Measurements from ENCODE around the gene ARAP1.

The ARAP1 gene

GRCh38 chr11:72763823-72764222 is 11.6 kb upstream of the ARAP1 start:
- DNase-seq (ENCODE audit: low spot score): no peak

GRCh38 chr11:72762641-72763304 is 10.6 kb upstream of the ARAP1 start:
- no peak for DNase-seq (ENCODE audit: low spot score)

GRCh38 chr11:72760539-72761405 is 8.6 kb upstream of the ARAP1 start:
- DNase-seq (ENCODE audit: low spot score): no peak

GRCh38 chr11:72759468-72759985 is 7.3 kb upstream of the ARAP1 start:
- no peak for DNase-seq (ENCODE audit: low spot score)

GRCh38 chr11:72758690-72759389 is 6.6 kb upstream of the ARAP1 start:
- no peak for DNase-seq (ENCODE audit: low spot score)

GRCh38 chr11:72758304-72758689 is 6.1 kb upstream of the ARAP1 start:
- DNase-seq (ENCODE audit: low spot score): no peak

- no peak for DNase-seq (ENCODE audit: low spot score)
Observed at GRCh38 chr11:72755713-72756285, 3.6 kb upstream of the ARAP1 start.

GRCh38 chr11:72754544-72755155 is 2.4 kb upstream of the ARAP1 start:
- DNase-seq (ENCODE audit: low spot score): no peak

- DNase-seq (ENCODE audit: low spot score): no peak
Observed at GRCh38 chr11:72754149-72754543, 1.9 kb upstream of the ARAP1 start.

GRCh38 chr11:72753341-72754148 is 1.3 kb upstream of the ARAP1 start:
- DNase-seq (ENCODE audit: low spot score): no peak

- no peak for DNase-seq (ENCODE audit: low spot score)
Observed at GRCh38 chr11:72751116-72752087, 806 bp downstream of the ARAP1 start.

- DNase-seq (ENCODE audit: low spot score): no peak
Observed at GRCh38 chr11:72750556-72751115, 1.6 kb downstream of the ARAP1 start.

- no peak for DNase-seq (ENCODE audit: low spot score)
Observed at GRCh38 chr11:72750086-72750485, 2.1 kb downstream of the ARAP1 start.

GRCh38 chr11:72747289-72747855 is 4.8 kb downstream of the ARAP1 start:
- no peak for DNase-seq (ENCODE audit: low spot score)

- DNase-seq (ENCODE audit: low spot score): no peak
Observed at GRCh38 chr11:72746821-72747220, 5.4 kb downstream of the ARAP1 start.

- DNase-seq (ENCODE audit: low spot score): no peak
Observed at GRCh38 chr11:72745925-72746550, 6.2 kb downstream of the ARAP1 start.

GRCh38 chr11:72745511-72745910 is 6.7 kb downstream of the ARAP1 start:
- DNase-seq (ENCODE audit: low spot score): no peak

GRCh38 chr11:72744474-72744873 is 7.7 kb downstream of the ARAP1 start:
- no peak for DNase-seq (ENCODE audit: low spot score)

Measured in SK-N-DZ (cell line).